RPMI7951 (cell line): Measurements from ENCODE around the gene PBX3. TPM values are rescaled to one million over a fixed set of nuclear protein-coding genes. Genes with fewer than 3 reads are reported as not detected.

Source experiments
- DNase-seq: peaks from one replicate; pipeline ENCODE4 v3.0.0-alpha.2; 2012; ENCODE audit warnings: low read depth
- total RNA-seq: library from RNA; depleted of rRNA; stranded (reverse); fragments of >200 nt; shearing (Covaris generic); gene quantifications from 2 replicates; pipeline ENCODE4 v1.2.3, GENCODE V29; 2014

Gene PBX3
- total RNA-seq, 1 experiment from 2014 or later, result 25.4 TPM

DNA sequence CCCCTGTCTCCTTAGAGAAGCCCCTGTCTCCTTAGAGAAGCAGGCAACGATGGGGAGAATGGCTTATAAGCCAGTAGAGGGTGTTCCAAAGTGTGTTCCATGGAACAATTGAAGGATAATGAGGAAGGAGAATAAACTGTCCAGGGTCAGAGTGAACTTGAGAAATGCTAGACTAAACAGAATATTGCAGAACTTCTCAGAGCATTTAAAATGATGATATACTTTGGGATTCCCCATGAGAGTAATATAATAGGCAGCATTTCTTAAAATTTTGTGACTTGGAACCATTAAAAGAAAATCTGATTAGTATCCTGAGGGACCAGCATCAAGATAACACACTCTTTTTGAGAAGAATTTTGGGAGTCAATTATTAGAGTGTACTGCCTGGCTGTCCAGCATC, 116.8 kb downstream of the PBX3 start:
- no peak for DNase-seq

DNA sequence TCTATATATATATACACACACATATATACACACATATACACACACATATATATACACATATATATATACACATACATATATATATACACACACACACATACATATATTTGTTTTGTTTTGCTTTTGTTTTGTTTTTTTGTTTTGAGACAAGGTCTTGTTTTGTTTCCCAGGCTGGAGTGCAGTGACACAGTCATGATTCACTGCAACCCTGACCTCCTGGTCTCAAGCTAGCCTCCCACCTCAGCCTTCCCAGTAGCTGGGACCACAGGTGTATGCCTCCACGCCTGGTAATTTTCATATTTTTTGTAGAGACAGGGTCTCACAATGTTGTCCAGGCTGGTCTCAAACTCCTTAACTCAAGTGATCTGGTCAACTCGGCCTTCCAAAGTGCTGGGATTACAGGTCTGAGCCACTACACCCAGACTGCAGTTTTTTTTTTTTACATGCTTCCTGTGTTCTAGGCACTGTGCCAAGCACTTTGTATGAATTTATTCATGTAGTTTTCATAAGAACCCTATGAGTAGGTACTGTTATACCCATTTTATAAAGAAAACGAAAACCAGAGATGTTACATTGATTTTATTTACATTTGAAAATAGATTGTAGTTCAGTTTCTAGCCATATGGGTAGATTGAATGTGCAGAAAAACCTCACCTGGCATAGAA, 120.7 kb downstream of the PBX3 start:
- DNase-seq, result no peak

DNA sequence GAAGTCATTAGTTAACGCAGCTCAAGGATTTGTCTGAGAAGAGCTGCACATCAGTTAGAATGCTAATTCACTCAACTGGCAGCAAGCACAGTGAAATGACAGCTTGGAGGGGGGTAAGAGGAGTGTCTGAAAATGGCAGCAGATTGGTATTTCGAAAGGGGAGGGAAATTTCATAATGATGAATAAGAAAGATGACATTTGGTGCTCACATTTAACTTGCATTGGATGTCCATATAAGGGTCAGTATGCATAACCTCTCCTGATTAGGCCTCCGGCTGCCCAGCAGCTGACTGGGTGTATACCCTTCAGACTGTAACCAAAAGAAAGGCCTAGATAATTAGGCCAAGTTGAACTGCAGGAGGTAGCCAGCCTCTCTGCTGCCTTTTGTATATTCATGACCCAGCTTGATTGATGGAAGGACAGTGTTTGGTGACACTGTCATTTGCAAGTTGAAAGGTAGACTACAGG, 131.0 kb downstream of the PBX3 start:
- DNase-seq, result peak; percentile 59

DNA sequence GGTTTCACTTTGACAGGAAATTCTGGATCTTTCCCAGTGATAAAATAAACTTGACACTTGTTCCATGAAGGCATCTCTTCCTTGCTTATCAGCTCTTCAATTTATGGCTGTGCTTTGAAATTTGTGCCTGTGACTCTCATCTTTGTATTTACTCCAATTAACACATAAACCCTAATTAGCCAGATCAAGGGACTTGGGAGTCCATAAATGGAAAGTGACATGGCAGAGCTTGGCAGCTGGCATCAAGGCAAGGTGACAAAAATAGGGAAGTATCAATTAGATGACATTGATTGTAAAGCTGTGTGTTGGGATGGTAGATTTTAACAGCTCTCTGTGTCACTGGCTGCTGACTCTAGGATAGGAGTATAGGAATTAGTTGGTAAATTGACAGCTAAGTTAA, 133.9 kb downstream of the PBX3 start:
- no peak for DNase-seq

DNA sequence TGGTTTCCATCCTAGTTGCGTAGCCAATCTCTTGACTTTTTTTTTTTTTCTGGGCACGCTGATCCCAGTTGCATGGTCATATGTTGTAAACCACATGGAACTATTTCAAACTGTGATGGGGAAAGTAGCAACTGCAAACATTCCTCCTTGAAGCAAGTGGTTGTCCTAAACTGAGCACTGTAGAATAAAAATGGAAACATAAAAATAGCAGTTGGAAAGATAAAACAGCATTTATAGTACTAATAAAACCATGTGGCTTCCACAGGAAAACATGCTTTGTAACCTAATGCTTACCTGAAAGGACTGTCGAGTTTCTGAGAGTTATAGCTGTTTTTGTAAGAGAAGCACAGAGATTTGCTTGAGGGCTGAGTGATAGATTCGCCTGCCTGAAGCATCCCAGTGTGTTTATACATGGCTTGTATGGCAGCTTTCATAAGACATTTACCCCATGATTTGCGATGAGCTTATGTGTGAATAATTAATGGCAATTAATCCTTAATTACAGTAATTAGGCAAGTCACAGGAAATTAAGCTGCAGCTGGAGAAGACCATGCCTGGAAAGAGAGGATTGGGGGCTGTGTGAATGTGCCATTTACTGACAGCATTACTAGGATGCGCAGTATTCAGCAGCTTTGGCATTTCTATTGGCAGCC, 136.5 kb downstream of the PBX3 start:
- no peak for DNase-seq

DNA sequence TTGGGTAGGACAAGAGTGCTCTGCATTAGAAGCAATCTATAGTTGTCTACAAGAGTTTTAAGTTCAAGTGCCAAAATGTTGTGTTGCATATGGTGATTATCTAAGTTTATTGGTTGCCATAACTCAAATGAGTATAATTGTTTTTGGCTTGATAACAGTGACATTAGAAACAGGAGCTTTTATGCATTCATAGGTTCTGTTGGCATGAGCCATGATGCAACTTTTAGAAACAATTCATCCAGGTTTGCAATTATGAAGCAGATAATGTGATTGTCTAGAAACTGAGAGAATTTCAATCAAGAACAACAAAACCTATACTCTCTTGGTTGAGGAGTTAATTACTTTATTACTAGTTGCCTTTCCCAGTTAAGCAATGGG, 137.0 kb downstream of the PBX3 start:
- DNase-seq, result no peak

DNA sequence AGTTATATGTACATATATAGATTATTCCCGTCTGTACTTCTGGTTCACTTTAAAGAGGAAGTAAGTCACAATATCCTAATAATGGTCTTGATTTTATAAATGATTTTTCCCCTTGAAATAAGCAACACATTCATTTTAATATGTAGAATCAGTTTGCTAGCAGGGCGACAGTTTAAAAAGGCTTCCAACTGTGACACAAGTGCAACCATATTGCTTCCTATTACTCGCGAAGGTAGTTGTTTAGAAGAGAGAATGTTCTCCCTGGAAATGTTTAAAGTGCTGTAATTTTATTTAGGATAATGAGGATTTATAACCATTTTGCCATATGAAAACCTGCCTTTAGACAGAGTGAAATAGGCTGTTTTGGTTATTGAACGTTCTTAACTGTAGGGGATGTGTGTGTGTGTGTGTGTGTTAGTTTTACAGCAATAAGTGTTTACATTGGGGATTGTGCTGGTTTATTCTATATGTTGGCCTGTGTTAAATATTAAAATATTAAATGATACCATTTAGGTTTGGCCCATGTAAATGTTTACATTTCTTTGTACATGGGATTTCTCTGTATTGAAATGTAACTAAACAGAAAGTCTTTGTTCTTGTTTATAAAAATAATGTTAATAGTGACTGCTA, 138.3 kb downstream of the PBX3 start:
- DNase-seq, result no peak

DNA sequence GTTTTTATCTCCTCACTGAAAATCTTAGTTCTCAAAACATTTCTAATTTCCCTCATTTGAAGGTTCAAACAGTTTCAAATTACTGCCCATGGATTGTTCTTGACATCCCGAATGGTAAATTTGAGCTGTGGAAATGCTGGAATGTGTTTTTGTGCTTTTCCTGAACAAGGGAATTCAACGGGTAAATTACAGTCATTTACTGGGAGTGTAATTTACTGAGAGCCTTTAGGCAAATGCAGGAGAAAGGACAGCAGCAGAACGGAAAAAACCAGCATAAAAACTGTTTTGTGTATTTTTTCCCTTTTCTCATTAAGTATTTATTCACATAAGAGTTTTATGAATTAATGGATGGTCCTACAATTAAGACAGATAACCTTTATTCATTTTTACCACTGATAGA, 139.2 kb downstream of the PBX3 start:
- DNase-seq, result no peak

DNA sequence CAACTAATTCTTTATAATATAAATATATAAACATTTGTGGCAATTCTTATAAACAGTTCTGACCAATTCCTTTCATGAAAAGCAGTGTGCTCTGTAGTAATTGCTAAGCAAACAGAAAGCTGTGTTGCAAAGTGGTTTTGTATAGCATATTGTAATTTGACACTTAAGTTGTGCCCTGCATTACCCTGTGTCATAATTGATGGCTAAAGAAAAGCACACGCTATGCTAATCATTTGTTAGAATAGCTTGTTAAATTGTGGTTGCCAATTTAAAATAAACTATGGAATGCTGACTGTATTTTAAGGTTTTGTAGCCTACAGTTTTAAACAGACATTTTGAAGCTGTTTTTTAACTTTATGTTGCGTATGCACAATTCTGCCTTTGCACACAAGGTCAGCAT, 140.0 kb downstream of the PBX3 start:
- DNase-seq, result peak; percentile 18

DNA sequence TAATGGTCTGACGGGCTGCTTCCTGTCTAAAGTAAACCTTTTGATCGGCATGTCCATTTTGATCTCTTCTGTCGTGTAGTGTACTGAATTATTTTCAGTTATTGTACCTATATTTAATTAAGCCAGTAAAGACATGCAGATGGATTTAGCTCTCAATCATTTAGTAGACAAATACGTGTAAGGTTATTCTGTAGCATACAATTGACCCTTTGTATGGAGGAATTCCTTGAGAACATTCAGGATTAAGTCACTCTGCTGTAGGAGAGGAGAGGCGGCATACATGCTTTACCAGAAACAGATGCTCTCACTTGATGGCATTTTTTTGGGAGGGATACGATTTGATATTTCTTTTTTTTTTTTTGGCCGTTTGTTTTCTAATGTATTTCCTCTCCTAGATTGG, 141.0 kb downstream of the PBX3 start:
- DNase-seq, result peak; percentile 11

DNA sequence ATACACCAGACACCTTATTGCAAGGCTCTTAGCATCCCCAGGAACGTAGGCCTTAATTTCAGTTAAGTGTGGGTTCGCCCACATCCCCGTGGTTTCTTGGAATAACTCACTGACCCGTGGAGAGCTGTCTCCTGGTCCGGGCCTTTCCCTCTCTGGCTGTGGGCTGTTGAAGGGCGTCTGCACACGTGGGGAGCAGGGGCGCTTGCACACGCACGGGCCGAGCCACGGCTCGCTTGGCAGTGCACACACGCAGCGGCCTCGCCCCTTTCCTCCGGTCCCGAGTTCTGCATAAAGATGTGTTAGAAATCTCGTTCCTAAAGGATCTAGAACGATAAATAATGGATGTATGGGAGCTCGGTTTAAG, 141.9 kb downstream of the PBX3 start:
- no peak for DNase-seq

DNA sequence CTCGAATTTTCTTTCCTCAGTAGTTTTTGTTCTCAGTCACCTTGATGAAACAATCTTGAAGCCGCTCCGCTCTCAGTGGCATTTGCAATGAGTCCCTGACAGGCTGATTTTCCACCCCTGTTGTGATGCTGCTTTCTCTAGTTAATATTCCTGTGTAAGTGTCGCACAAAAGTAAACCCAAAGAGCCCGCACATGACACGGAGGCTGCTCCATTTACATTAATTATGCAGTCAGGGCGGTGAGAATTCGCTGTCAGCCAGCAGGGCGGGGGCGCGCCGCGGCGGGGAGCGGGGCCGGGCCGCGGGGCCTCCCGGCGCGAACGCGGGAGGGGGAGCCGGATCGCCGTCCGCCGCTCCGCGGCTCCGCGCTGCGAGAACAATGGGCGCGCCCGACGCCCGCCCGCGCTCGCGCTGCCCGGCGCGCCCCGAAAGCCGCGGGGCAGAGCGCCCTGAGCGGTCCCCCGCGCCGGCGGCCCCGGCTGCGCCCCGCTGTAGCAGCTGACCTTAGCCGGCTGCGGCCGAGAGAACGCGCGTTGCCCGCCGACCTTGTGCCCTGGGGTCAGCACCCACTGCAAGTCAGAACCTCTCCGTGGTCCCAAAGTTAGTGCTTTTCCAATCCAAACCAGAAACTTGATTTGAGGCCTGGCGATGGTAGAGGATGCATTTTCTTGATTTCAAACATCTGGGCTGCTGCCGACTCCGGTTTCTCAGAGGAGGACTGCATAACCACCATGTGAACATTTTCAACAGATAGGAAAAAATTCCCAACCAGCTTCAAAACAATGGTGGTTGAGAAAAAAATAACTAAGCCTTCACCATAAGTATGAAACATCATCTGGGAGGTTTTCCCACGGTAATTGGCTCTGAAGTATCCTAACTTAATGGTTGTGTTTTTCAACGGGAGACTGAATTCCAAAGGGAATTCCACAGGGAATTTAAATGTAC, 142.6 kb downstream of the PBX3 start:
- DNase-seq, result peak; percentile 46

DNA sequence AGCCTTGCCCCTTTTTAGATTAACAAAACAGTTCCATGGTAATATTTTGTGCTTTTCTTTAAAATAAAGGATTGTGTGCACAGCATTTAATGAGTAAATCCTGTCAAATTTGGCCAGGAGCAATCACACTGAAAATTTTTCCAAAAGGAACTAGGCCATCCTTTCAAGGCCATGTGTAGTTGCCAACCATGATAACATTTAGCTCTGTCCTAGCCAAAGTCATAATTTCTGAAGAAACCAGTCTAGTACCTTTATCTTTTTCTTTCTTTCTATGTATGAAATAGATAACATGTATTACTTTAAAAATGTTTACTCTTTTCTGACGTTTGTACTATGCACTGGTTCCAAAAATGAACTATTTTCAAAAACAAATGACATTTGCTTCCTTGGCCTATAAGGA, 143.7 kb downstream of the PBX3 start:
- DNase-seq, result no peak

DNA sequence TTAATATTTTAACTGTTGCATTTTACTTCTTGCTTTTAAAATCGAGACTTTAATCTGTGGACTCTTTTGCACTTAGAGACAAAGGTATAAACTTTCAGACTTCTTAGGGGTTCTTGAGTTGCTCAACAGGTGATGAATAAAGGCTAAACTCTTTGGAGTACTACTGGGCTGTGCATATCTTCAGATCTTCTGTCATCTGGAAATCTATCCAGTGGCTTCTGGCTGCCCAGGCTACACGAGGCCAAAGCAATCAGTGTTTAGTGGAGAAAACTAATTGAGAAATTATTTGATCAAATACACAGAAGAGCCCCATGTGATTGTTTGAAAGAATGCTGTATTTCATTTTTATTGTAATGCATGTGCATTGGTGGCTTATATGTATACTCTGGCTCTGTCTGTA, 146.1 kb downstream of the PBX3 start:
- DNase-seq, result no peak

DNA sequence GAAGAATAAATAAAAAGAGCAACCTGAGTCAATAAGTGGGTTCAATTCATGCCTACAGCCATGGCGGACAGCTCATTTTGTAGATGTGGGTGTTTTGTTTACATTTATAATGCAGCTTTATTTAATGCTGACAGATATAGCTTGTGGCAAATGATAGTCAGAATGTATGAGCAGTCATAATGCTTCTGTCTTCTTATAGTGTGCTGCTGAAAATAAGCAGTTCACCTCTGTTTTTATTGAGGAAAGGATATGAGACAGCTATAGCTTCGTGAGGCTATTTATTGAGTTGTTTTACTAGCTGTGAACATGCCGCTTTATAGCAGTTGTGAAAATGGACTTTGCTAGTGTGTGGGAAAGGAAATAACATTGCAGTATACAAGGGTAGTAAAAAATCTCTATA, 147.4 kb downstream of the PBX3 start:
- no peak for DNase-seq

DNA sequence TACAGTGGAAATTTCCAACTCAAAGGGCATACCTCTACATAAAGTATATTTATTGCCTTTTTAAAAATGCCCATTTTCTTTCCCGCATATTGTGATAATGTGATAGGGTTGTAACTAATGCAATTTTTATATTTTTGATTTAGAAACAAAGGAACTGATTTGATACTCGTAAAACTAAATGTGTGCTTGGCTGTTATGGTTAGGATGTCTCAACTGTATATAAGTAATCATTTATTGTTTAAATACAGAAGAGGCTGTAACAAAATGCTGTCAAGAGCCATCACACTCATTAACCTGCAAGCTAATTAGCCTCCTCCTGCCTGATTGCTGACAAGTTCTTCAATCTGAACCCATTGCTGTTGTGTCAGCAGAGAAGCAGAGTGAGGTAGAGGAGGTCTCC, 149.2 kb downstream of the PBX3 start:
- DNase-seq, result no peak

DNA sequence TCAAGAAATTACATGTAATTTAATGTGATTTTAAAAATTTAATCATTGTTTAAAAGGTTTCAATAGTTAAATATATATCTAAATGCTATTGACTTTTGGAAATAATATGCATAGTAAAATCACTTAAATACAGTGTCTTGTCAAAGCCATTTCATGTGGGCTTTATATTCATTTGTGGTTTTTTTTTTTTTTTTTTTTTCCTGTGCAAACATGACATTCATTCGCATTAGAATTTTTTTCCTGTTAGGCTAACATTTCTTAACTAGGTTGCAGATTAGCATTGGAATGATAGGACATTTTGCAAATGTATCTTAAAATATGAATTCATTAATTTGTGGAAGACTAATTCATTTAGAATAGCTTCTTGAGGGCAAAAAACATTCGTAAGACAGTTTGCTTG, 149.8 kb downstream of the PBX3 start:
- DNase-seq, result no peak

DNA sequence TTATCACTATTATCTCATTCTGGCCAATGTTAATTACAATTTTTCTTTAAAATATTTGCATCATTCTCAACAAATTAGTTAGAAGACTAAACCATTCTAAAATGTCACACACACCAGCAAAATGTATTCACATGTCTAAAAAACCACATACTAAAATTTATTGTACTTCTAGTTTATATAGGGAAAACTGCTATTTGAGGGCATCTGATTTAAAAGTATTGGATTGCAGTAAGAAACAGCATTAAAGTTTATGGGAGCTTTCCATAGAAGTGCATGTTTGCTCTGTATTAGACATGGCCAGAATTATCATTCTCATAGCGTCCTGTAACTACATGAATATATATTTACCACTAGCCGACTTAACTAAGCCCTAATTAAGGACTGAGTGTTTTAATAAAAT, 150.3 kb downstream of the PBX3 start:
- no peak for DNase-seq

DNA sequence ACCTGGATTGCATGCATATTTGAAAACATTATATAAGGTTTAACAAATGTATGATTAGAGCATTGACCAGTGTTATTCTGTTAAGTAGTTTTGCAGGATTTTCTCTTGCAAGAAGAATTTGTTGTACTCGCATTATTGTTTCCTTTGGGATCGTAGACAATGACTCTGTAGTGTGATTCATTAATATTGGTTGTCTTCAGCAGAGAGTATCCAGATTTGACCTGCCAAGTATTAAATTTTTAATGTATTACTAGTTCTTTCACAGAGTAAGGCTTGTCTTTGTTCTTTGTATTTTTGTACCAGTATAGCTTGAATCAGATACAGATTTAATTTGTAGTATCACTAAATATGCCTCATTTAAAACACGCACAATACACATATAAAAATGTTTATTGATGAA, 155.0 kb downstream of the PBX3 start:
- no peak for DNase-seq

DNA sequence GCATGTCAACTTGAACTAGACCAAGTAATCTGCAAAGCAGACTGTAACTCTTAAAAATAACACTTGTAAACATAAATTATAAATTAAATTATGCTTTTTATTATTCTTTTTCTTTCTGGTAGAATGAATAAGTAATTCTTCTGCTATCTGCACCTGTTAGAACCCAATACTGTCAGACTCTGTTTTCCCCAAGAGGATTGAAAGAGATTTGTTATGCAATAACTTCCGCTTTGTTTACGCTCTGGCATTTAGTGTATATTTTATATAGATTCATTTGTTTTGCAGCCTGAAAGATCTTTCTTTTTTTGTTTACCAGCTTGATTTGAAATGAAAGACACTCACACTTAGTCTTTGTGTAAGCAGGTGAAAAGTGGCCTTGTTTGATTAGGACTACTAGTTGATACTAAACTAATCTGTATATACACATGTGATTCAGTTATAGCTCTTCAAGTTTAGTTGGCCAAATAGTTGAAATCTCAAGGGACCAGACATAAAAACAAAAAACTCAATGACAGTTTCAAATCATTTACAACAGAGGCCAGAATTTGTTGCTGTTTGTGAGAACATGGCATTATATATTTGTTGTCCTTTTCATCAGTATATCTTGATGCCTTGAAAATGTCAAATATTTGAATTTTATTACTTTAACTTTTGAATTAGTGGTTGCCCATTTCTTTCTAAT, 155.8 kb downstream of the PBX3 start:
- no peak for DNase-seq

DNA sequence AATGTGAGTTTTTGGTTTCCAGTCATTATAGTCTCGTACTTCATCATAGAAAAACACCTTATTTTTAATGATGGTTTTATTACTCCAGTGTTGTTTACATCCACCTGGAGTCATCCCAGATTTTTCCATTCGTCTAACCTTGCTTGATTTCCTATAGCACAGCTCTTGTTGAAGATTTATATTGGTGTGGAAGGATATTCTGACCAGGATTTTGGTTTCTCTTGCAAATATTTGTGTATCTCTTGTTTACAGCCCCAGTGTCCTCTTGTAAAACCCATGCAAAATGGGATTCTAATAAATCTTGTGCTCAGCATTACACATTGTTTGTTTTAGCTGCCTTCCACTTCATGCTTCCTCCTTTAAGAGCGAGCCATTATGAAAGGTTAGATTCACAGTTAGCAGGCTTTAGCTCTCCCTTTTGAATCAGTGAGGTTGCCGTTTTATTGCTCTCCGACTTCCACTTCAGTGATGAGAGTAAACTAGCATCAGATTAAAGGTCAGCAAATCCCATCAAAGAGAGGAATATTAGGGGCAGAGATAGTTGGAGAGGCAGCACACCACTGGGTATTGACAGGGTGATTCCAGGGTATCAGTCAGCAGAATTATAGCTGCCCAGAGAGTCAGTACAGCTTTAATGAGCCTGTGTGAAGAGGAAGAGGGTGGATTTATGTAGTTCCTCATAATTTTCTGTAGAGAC, 157.1 kb downstream of the PBX3 start:
- DNase-seq, result no peak
